ENCODE data around the gene ZNF735.
"Not testable (repeated sequence)": the region's sequence is repeated elsewhere in the genome, so short reads cannot be mapped to it uniquely, and the experiment has no call there.

Gene ZNF735

DNA sequence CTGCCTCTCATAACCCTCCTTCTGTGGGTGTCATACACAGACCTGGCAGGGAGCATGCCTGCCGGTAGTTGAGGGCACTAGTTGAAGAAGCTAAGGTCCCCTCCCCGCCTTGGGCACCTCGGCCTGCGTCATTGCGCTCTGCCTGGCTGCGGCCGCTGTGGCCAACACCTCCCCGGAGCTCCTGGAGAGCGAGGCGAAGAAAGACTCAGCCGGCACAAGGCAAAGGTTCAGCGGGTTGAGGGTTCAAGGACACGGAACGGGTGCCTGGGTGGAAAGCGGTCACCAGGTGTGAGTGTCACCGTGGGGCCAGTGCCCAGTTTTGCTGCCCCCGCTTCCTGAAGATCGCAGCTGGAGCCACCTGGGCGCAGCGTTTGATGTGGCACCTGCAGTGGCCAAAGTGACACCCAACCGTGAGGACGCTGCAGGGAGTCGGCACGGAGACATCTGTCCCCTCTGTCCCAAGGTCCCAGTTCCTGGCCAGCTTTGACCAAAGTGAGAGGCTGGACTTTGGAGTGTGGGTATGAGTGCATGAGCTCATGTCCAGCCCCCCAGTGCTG lies 14.8 kb upstream of the ZNF735 start:
- ATAC-seq = no peak
- TF ChIP-seq BACH2 (CRISPR knock-in tag; IDR thresholded peaks at IDR 0.05; ENCODE audit: borderline replicate concordance) = no peak
- TF ChIP-seq PPARA (CRISPR knock-in tag; IDR thresholded peaks at IDR 0.05; ENCODE audit: borderline replicate concordance) = no peak
- no peak for TF ChIP-seq RARB (CRISPR knock-in tag; IDR thresholded peaks at IDR 0.05)

DNA sequence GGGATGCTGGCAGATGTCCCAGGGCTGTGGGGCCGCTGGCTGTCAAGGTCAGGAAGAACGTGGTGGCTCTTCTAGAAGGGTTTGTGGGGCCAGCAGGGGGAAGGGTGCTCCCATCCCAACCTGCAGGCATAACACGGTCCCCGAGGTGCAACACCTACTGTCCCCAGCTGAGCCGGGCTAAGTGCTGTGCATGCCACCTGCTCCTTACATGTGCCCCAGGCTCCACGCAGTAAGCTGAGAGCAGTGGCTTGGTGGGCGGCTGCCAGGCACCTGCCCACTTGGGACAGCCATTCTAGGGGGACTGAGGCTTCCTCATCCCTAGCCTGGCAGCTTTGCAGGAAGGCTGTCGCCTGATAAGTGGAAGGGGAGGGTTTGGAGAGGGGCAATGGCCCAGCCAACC lies 14.2 kb upstream of the ZNF735 start:
- no peak for ATAC-seq
- TF ChIP-seq RARB (CRISPR knock-in tag; IDR thresholded peaks at IDR 0.05) (no peak), ZFP3 (CRISPR knock-in tag; IDR thresholded peaks at IDR 0.05) (no peak)

DNA sequence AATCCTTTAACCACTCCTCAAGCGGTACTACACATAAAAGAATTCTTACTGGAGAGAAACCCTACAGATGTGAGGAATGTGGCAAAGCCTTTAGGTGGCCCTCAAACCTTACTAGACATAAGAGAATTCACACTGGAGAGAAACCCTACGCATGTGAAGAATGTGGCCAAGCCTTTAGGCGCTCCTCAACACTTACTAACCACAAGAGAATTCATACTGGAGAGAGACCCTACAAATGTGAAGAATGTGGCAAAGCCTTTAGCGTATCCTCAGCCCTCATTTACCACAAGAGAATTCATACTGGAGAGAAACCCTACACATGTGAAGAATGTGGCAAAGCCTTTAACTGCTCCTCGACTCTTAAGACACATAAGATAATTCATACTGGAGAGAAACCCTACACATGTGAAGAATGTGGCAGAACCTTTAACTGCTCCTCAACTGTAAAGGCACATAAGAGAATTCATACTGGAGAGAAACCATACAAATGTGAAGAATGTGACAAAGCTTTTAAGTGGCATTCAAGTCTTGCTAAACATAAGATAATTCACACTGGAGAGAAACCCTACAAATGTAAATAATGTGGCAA lies 12.8 kb downstream of the ZNF735 start:
- not testable (repeated sequence) for ATAC-seq

DNA sequence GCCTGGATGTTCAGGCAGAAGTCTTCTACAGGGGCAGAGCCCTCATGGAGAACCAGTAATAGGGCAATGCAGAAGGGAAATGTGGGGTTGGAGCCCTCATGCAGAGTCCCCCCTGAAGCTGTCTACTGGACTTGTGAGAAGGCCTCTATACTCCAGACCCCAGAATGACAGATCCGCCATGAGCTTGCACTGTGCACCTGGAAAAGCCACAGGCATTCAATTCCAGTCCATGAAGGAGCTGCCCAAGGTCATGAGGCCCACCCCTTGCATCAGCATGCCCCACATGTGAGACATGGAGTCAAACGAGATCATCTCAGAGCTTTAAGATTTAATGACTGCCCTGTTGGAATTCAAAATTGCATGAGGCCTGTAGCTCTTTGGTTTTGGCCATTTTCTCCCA lies 16.4 kb downstream of the ZNF735 start:
- ATAC-seq = no peak
- TF ChIP-seq GLIS3 (CRISPR knock-in tag; IDR thresholded peaks at IDR 0.05) = no peak
- TF ChIP-seq, protein P1, sequence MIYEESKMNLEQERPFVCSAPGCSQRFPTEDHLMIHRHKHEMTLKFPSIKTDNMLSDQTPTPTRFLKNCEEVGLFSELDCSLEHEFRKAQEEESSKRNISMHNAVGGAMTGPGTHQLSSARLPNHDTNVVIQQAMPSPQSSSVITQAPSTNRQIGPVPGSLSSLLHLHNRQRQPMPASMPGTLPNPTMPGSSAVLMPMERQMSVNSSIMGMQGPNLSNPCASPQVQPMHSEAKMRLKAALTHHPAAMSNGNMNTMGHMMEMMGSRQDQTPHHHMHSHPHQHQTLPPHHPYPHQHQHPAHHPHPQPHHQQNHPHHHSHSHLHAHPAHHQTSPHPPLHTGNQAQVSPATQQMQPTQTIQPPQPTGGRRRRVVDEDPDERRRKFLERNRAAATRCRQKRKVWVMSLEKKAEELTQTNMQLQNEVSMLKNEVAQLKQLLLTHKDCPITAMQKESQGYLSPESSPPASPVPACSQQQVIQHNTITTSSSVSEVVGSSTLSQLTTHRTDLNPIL (CRISPR knock-in tag; IDR thresholded peaks at IDR 0.05; ENCODE audit: low read depth) = no peak
- no peak for TF ChIP-seq CSDC2 (CRISPR knock-in tag; IDR thresholded peaks at IDR 0.05)
- no peak for TF ChIP-seq BACH2 (CRISPR knock-in tag; IDR thresholded peaks at IDR 0.05; ENCODE audit: borderline replicate concordance)
- TF ChIP-seq ZFP3 (CRISPR knock-in tag; IDR thresholded peaks at IDR 0.05) = no peak
- TF ChIP-seq ARNTL (CRISPR knock-in tag; IDR thresholded peaks at IDR 0.05; ENCODE audit: borderline replicate concordance, low read depth) = no peak
- no peak for TF ChIP-seq ZNF565 (CRISPR knock-in tag; conservative IDR thresholded peaks at IDR 0.05; ENCODE audit: low read depth)
- TF ChIP-seq ISL1 (CRISPR knock-in tag; IDR thresholded peaks at IDR 0.05) = no peak
- TF ChIP-seq, protein P2, sequence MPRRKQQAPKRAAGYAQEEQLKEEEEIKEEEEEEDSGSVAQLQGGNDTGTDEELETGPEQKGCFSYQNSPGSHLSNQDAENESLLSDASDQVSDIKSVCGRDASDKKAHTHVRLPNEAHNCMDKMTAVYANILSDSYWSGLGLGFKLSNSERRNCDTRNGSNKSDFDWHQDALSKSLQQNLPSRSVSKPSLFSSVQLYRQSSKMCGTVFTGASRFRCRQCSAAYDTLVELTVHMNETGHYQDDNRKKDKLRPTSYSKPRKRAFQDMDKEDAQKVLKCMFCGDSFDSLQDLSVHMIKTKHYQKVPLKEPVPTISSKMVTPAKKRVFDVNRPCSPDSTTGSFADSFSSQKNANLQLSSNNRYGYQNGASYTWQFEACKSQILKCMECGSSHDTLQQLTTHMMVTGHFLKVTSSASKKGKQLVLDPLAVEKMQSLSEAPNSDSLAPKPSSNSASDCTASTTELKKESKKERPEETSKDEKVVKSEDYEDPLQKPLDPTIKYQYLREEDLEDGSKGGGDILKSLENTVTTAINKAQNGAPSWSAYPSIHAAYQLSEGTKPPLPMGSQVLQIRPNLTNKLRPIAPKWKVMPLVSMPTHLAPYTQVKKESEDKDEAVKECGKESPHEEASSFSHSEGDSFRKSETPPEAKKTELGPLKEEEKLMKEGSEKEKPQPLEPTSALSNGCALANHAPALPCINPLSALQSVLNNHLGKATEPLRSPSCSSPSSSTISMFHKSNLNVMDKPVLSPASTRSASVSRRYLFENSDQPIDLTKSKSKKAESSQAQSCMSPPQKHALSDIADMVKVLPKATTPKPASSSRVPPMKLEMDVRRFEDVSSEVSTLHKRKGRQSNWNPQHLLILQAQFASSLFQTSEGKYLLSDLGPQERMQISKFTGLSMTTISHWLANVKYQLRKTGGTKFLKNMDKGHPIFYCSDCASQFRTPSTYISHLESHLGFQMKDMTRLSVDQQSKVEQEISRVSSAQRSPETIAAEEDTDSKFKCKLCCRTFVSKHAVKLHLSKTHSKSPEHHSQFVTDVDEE (CRISPR knock-in tag; IDR thresholded peaks at IDR 0.05) = no peak
- TF ChIP-seq RARB (CRISPR knock-in tag; IDR thresholded peaks at IDR 0.05) = no peak
- TF ChIP-seq ZFP30 (CRISPR knock-in tag; IDR thresholded peaks at IDR 0.05) = no peak
- TF ChIP-seq, protein P3, sequence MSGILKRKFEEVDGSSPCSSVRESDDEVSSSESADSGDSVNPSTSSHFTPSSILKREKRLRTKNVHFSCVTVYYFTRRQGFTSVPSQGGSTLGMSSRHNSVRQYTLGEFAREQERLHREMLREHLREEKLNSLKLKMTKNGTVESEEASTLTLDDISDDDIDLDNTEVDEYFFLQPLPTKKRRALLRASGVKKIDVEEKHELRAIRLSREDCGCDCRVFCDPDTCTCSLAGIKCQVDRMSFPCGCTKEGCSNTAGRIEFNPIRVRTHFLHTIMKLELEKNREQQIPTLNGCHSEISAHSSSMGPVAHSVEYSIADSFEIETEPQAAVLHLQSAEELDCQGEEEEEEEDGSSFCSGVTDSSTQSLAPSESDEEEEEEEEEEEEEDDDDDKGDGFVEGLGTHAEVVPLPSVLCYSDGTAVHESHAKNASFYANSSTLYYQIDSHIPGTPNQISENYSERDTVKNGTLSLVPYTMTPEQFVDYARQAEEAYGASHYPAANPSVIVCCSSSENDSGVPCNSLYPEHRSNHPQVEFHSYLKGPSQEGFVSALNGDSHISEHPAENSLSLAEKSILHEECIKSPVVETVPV (CRISPR knock-in tag; IDR thresholded peaks at IDR 0.05) = no peak
- TF ChIP-seq SNAI2 (CRISPR knock-in tag; IDR thresholded peaks at IDR 0.05) = no peak
- no peak for TF ChIP-seq TCF4 (CRISPR knock-in tag; IDR thresholded peaks at IDR 0.05; ENCODE audit: borderline replicate concordance)
- TF ChIP-seq OSR1 (CRISPR knock-in tag; IDR thresholded peaks at IDR 0.05) = no peak
- no peak for TF ChIP-seq ZNF8 (CRISPR knock-in tag; IDR thresholded peaks at IDR 0.05)
- TF ChIP-seq TOX (CRISPR knock-in tag; IDR thresholded peaks at IDR 0.05; ENCODE audit: borderline replicate concordance) = no peak
- TF ChIP-seq PPARA (CRISPR knock-in tag; IDR thresholded peaks at IDR 0.05; ENCODE audit: borderline replicate concordance) = no peak
- no peak for TF ChIP-seq ESRRG (CRISPR knock-in tag; IDR thresholded peaks at IDR 0.05)

DNA sequence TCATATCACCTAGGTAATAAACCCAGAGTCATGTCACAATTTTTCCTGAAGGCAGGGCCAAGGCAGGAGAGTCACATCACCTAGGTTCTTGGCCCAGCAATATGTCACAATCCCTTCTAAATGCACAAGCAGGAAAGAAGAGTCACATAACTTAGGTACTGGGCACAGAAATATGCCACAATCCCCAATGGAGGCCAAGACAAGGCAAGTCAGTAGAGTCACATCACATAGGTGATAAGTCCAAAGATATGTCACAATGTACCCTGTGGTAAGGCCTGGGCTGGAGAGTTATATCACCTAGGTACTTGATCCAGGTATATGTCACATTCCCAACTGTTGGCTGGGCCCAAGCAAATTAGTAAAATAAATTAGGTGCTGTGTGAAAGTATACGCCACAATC lies 21.2 kb downstream of the ZNF735 start, which contains the start of gene ZNF679:
ZNF679 (plus strand) TSS at position 301 of the 400 bp plus-strand sequence. CDS start 20,644 bp downstream, outside the sequence.
- not testable (repeated sequence) for ATAC-seq

DNA sequence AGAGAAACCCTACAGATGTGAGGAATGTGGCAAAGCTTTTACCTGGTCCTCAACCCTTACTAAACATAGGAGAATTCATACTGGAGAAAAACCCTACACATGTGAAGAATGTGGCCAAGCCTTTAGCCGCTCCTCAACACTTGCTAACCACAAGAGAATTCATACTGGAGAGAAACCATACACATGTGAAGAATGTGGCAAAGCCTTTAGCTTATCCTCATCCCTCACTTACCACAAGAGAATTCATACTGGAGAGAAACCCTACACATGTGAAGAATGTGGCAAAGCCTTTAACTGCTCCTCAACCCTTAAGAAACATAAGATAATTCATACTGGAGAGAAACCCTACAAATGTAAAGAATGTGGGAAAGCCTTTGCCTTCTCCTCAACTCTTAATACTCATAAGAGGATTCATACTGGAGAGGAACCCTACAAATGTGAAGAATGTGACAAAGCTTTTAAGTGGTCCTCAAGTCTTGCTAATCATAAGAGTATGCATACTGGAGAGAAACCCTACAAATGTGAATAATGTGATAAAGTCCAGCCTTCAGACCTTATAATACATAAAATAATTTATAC lies 59.4 kb downstream of the ZNF735 start:
- ATAC-seq = no peak
- TF ChIP-seq, protein P1 (CRISPR knock-in tag; IDR thresholded peaks at IDR 0.05; ENCODE audit: low read depth) = no peak
- TF ChIP-seq, protein P2 (CRISPR knock-in tag; IDR thresholded peaks at IDR 0.05) = no peak
- TF ChIP-seq ZC3H10 (CRISPR knock-in tag; IDR thresholded peaks at IDR 0.05) (no peak), RARB (CRISPR knock-in tag; IDR thresholded peaks at IDR 0.05) (no peak), CSDC2 (CRISPR knock-in tag; IDR thresholded peaks at IDR 0.05) (no peak)
